Measurements from ENCODE around the gene DPM3.

Gene DPM3

DNA sequence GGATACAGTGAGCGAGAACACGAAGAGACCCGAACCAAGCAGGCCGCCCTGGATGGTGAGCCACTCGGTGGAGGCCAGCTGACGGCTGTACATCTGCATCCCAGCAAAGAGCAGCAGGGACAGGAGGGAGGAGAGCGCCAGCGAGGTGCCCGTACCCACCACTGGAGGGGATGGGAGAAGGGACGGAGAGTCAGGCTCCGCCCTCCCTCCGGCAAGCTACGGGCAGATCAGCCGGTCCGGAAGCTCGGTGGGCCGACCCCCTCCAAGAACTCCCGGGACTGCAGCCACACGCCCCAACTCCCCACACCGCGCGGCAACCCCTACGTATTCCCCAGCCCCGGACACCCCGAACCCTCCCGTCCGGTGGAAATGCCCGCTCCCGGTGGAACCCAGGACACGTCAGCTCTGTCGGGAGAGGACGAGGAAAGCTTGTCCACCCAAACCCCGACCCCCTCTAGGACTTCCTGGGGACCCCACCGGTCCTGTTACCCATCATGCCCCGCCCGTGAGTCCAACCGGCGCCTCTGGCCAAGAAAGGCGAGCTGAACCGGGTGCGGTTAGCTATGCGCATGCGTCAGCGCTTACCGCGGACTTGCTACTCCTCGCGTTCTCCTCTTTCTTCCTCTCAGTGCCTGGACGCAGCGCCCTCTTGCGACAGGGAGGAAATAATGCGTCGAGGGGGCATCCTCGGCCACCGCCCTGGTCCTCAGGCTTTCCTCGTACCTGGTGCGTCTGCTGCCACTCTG is 32.6 kb upstream of the DPM3 start, which contains the start of gene KRTCAP2:
KRTCAP2 (minus strand) TSS at position 573 of the 746 bp plus-strand sequence; CDS start at position 493, 80 bp downstream.
- TF ChIP-seq, protein P1, sequence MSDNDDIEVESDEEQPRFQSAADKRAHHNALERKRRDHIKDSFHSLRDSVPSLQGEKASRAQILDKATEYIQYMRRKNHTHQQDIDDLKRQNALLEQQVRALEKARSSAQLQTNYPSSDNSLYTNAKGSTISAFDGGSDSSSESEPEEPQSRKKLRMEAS (IDR thresholded peaks at IDR 0.05; ENCODE audit: low read depth, low read length), result peak; percentile 77
- peak; percentile 87 for TF ChIP-seq POLR2A (IDR thresholded peaks at IDR 0.05; ENCODE audit: extremely low read depth, insufficient read length)
- TF ChIP-seq MYC (IDR thresholded peaks at IDR 0.05; ENCODE audit: low read depth, low read length), result peak; percentile 71; the same call in 1 of the 2 replicates
- TF ChIP-seq, protein P2, sequence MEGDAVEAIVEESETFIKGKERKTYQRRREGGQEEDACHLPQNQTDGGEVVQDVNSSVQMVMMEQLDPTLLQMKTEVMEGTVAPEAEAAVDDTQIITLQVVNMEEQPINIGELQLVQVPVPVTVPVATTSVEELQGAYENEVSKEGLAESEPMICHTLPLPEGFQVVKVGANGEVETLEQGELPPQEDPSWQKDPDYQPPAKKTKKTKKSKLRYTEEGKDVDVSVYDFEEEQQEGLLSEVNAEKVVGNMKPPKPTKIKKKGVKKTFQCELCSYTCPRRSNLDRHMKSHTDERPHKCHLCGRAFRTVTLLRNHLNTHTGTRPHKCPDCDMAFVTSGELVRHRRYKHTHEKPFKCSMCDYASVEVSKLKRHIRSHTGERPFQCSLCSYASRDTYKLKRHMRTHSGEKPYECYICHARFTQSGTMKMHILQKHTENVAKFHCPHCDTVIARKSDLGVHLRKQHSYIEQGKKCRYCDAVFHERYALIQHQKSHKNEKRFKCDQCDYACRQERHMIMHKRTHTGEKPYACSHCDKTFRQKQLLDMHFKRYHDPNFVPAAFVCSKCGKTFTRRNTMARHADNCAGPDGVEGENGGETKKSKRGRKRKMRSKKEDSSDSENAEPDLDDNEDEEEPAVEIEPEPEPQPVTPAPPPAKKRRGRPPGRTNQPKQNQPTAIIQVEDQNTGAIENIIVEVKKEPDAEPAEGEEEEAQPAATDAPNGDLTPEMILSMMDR (IDR thresholded peaks at IDR 0.05; ENCODE audit: low read depth, low read length), result peak; percentile 71
- peak; percentile 95 for DNase-seq (ENCODE audit: low read depth)
- peak within 1 kb of the TSS; percentile 87 for H3K4me3 ChIP-seq (ENCODE audit: low read depth, low read length)

DNA sequence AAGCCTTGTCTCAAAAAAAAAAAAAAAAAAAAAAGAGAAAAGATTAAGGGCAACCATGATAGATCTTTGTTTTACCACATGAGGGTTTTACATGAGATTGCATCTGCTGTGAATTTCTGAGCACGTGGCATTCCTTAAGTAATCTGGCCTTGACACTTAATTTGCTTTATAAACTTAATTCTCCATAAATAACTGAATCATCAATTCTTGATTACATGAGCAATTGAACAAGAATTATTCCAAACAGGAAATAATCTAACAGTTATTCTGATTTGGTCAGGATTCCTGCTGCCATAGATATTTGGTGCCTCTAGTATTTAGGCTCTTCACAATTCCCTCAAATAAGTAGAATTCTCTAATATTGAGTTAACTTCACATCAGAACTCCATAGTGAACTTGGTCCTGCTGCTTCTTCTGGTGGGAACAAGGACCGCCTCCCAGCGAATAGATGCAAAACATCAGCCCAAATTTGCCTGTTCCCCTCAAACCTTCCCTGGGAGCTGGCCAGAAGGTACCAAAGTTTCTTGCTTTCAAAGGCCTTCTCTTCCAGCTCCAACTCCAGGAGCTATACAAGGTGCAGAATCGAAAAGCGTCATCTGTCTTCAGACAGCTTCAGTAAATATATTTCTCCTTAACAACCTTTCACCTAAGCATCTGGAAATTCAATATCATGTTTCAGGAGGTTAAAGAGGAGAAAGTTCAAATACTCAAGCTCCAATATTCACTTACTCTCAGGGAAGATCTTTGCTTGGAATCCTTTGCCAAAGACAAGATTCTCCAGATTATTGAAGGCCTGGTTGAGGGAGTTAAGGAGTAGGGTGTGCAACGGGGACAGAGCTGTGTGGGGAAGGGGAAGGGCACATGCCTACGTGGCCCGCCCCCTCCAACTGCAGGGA is 31.8 kb upstream of the DPM3 start:
- no peak for DNase-seq (ENCODE audit: low read depth)

DNA sequence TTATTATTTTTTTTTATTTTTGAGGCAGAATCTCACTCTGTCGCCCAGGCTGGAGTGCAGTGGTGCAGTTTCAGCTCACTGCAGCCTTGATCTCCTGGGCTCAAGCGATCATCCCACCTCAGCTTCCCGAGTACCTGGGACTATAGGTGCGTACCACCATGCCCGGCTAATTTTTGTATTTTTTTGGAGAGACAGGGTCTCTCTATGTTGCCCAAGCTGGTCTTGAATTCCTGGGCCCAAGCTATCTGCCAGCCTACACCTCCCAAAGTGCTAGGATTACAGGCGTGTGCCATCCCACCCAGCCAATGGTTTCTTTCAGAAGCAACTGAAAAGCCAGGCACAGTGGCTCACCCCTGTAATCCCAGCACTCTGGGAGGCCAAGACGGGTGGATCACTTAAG is 30.5 kb upstream of the DPM3 start:
- H3K4me3 ChIP-seq (ENCODE audit: low read depth, low read length), result no peak overlapping the region
- TF ChIP-seq, protein P2 (IDR thresholded peaks at IDR 0.05; ENCODE audit: low read depth, low read length), result no peak
- TF ChIP-seq MYC (IDR thresholded peaks at IDR 0.05; ENCODE audit: low read depth, low read length) (no peak), POLR2A (IDR thresholded peaks at IDR 0.05; ENCODE audit: extremely low read depth, insufficient read length) (no peak)
- TF ChIP-seq, protein P1 (IDR thresholded peaks at IDR 0.05; ENCODE audit: low read depth, low read length), result no peak
- no peak for DNase-seq (ENCODE audit: low read depth)

More for the DNA sequence above, 31.8 kb upstream of the DPM3 start:
- TF ChIP-seq, protein P1 (IDR thresholded peaks at IDR 0.05; ENCODE audit: low read depth, low read length), result peak; percentile 54
- no peak for TF ChIP-seq POLR2A (IDR thresholded peaks at IDR 0.05; ENCODE audit: extremely low read depth, insufficient read length)
- no peak for TF ChIP-seq MYC (IDR thresholded peaks at IDR 0.05; ENCODE audit: low read depth, low read length)
- TF ChIP-seq, protein P2 (IDR thresholded peaks at IDR 0.05; ENCODE audit: low read depth, low read length), result no peak
- peak overlapping the region; percentile 87 for H3K4me3 ChIP-seq (ENCODE audit: low read depth, low read length)

DNA sequence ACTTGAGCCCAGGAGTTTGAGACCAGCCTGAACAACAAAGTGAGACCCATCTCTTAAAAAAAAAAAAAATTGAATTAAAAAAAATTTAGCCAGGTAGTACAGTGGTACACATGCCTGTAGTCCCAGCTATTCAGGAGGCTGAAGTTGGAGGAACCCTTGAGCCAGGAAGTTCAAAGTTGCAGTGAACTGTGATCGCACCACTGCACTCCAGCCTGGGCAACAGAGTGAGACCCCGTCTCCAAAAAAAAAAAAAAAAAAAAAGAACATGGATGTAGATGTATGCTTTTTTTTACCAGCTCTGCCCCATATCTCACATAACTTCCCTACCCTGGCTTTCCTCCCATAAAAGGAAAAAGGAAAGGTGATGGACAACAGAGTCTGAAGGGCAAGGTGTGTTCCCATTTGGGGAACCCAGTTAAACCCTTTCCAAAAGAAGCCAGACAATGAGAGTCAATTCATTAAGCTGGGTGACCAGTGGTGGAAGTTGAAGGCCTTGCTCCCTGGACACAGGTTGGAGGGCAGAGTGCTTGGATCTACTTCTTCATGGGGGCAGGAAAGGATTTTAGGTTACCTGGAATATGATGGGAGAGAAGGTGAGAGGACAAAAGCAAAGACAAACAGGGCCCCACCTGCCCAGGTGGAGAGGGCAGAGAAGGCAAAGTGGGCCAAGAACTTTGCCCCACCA is 29.9 kb upstream of the DPM3 start:
- no peak overlapping the region for H3K4me3 ChIP-seq (ENCODE audit: low read depth, low read length)
- no peak for DNase-seq (ENCODE audit: low read depth)
- TF ChIP-seq, protein P2 (IDR thresholded peaks at IDR 0.05; ENCODE audit: low read depth, low read length), result no peak
- no peak for TF ChIP-seq POLR2A (IDR thresholded peaks at IDR 0.05; ENCODE audit: extremely low read depth, insufficient read length)
- no peak for TF ChIP-seq MYC (IDR thresholded peaks at IDR 0.05; ENCODE audit: low read depth, low read length)
- TF ChIP-seq, protein P1 (IDR thresholded peaks at IDR 0.05; ENCODE audit: low read depth, low read length), result no peak

DNA sequence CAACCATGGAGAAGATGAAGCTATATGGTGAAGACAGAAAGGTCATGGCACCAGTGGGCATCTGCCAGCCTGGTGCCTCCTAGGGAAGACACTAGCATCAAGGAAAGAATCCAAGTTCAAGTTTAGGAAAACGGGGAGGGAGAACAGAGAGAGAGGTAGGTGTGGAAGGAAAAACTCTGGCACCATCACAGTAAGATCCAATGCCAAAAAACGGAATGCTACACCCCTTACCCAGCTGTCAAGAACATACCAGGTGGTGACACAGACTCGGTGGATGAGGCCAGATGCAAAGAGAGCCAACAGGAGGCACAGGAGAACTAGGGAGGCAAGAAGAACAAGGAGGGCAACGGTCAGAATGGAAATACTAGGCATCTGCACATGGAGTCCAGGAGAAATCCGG is 29.2 kb upstream of the DPM3 start:
- DNase-seq (ENCODE audit: low read depth), result no peak
- TF ChIP-seq, protein P1 (IDR thresholded peaks at IDR 0.05; ENCODE audit: low read depth, low read length), result no peak
- H3K4me3 ChIP-seq (ENCODE audit: low read depth, low read length), result no peak overlapping the region
